GM12873 (cell line): Measurements from ENCODE around the gene HBG2.
"Not testable (repeated sequence)": the region's sequence is repeated elsewhere in the genome, so short reads cannot be mapped to it uniquely, and the experiment has no call there.

Experiments used
- CTCF ChIP-seq: IDR thresholded peaks from 2 replicates; pipeline ENCODE4 v1.5.1; 2012; ENCODE audit warnings: low read depth, mild to moderate bottlenecking, moderate library complexity, low read length, control low read depth; ENCODE audit not compliant: insufficient read depth; ENCODE audit errors: missing control alignments

The HBG2 gene

GRCh38 chr11:5254646-5255413, at the start of gene HBG2:
HBG2 (minus strand) TSS chr11:5254781; CDS start chr11:5254728, 53 bp downstream.
- TF ChIP-seq CTCF, result not testable (repeated sequence)

GRCh38 chr11:5304046-5304445, 49.5 kb upstream of the HBG2 start:
- TF ChIP-seq CTCF, result no peak

- no peak for TF ChIP-seq CTCF
Measured at GRCh38 chr11:5303626-5304025, 49.0 kb upstream of the HBG2 start.

- no peak for TF ChIP-seq CTCF
Measured at GRCh38 chr11:5301846-5302245, 47.3 kb upstream of the HBG2 start, which contains the start of gene OR51B4. OR51B4 (minus strand) TSS chr11:5301946; CDS start chr11:5301946, 0 bp downstream.

- TF ChIP-seq CTCF, result no peak
Measured at GRCh38 chr11:5300251-5300650, 45.7 kb upstream of the HBG2 start.

- TF ChIP-seq CTCF, result no peak
Measured at GRCh38 chr11:5298451-5298850, 43.9 kb upstream of the HBG2 start.

GRCh38 chr11:5297721-5298323, 43.2 kb upstream of the HBG2 start:
- TF ChIP-seq CTCF, result no peak
